Measurements from ENCODE around the gene RPP25. TPM values are rescaled to one million over a fixed set of nuclear protein-coding genes. Genes with fewer than 3 reads are reported as not detected.

RPP25 gene
- total and polyA plus RNA-seq, 2 of the 13 experiments (the other 11 are each of a cell fraction or from before 2014, with no cell fraction given) = 0.05 to 0.11 TPM

- TF ChIP-seq, protein P1, sequence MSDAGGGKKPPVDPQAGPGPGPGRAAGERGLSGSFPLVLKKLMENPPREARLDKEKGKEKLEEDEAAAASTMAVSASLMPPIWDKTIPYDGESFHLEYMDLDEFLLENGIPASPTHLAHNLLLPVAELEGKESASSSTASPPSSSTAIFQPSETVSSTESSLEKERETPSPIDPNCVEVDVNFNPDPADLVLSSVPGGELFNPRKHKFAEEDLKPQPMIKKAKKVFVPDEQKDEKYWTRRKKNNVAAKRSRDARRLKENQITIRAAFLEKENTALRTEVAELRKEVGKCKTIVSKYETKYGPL (CRISPR knock-in tag; IDR thresholded peaks at IDR 0.05) = no peak
- TF ChIP-seq ZBED4 (CRISPR knock-in tag; IDR thresholded peaks at IDR 0.05; ENCODE audit: borderline replicate concordance) (peak; percentile 78), ZBTB38 (CRISPR knock-in tag; IDR thresholded peaks at IDR 0.05) (peak; percentile 7; the same call in 1 of the 2 replicates), ESRRA (CRISPR knock-in tag; IDR thresholded peaks at IDR 0.05; ENCODE audit: low read depth) (0 out of 2 replicates have a peak, but pooled peaks have one; percentile 26), ZFP91 (CRISPR knock-in tag; IDR thresholded peaks at IDR 0.05; ENCODE audit: borderline replicate concordance) (0 out of 2 replicates have a peak, but pooled peaks have one; percentile 19), KDM5B (CRISPR knock-in tag; IDR thresholded peaks at IDR 0.05; ENCODE audit: borderline replicate concordance) (peak; percentile 49; the same call in 1 of the 2 replicates), ZEB1 (IDR thresholded peaks at IDR 0.05; ENCODE audit: insufficient replicate concordance, low read depth) (no peak), ELF1 (CRISPR knock-in tag; IDR thresholded peaks at IDR 0.05) (peak; percentile 38; the same call in 1 of the 2 replicates), ZNF780A (CRISPR knock-in tag; IDR thresholded peaks at IDR 0.05) (no peak), KLF12 (CRISPR knock-in tag; IDR thresholded peaks at IDR 0.05; ENCODE audit: borderline replicate concordance) (peak; percentile 23; the same call in 1 of the 2 replicates)
- TF ChIP-seq, protein P2, sequence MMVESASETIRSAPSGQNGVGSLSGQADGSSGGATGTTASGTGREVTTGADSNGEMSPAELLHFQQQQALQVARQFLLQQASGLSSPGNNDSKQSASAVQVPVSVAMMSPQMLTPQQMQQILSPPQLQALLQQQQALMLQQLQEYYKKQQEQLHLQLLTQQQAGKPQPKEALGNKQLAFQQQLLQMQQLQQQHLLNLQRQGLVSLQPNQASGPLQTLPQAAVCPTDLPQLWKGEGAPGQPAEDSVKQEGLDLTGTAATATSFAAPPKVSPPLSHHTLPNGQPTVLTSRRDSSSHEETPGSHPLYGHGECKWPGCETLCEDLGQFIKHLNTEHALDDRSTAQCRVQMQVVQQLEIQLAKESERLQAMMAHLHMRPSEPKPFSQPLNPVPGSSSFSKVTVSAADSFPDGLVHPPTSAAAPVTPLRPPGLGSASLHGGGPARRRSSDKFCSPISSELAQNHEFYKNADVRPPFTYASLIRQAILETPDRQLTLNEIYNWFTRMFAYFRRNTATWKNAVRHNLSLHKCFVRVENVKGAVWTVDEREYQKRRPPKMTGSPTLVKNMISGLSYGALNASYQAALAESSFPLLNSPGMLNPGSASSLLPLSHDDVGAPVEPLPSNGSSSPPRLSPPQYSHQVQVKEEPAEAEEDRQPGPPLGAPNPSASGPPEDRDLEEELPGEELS (CRISPR knock-in tag; IDR thresholded peaks at IDR 0.05) = 0 out of 2 replicates have a peak, but pooled peaks have one; percentile 18
- TF ChIP-seq, protein P3, sequence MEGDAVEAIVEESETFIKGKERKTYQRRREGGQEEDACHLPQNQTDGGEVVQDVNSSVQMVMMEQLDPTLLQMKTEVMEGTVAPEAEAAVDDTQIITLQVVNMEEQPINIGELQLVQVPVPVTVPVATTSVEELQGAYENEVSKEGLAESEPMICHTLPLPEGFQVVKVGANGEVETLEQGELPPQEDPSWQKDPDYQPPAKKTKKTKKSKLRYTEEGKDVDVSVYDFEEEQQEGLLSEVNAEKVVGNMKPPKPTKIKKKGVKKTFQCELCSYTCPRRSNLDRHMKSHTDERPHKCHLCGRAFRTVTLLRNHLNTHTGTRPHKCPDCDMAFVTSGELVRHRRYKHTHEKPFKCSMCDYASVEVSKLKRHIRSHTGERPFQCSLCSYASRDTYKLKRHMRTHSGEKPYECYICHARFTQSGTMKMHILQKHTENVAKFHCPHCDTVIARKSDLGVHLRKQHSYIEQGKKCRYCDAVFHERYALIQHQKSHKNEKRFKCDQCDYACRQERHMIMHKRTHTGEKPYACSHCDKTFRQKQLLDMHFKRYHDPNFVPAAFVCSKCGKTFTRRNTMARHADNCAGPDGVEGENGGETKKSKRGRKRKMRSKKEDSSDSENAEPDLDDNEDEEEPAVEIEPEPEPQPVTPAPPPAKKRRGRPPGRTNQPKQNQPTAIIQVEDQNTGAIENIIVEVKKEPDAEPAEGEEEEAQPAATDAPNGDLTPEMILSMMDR (CRISPR knock-in tag; IDR thresholded peaks at IDR 0.05) = 0 out of 2 replicates have a peak, but pooled peaks have one; percentile 14
- TF ChIP-seq, protein P4, sequence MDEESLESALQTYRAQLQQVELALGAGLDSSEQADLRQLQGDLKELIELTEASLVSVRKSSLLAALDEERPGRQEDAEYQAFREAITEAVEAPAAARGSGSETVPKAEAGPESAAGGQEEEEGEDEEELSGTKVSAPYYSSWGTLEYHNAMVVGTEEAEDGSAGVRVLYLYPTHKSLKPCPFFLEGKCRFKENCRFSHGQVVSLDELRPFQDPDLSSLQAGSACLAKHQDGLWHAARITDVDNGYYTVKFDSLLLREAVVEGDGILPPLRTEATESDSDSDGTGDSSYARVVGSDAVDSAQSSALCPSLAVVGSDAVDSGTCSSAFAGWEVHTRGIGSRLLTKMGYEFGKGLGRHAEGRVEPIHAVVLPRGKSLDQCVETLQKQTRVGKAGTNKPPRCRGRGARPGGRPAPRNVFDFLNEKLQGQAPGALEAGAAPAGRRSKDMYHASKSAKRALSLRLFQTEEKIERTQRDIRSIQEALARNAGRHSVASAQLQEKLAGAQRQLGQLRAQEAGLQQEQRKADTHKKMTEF (CRISPR knock-in tag; IDR thresholded peaks at IDR 0.05) = no peak
Measured at GRCh38 chr15:74958320-74958907, 1.8 kb upstream of the RPP25 start (continued).

Measured in HepG2 (cell line).